Occipital lobe (tissue), 2 donors: Measurements from ENCODE around the gene SRPK3. TPM values are rescaled to one million over a fixed set of nuclear protein-coding genes. Genes with fewer than 3 reads are reported as not detected.

Experiments
- DNase-seq: peaks from one replicate; lab custom pipeline; 2025; lab: John Stamatoyannopoulos, UW
- total RNA-seq: library from RNA; depleted of rRNA; stranded (reverse); fragments of >200 nt; gene quantifications from one replicate; pipeline ENCODE4 v1.2.3, GENCODE V29; 2014

Gene SRPK3
- total RNA-seq, 1 donor from 2014 or later, result 0.16 TPM

DNA sequence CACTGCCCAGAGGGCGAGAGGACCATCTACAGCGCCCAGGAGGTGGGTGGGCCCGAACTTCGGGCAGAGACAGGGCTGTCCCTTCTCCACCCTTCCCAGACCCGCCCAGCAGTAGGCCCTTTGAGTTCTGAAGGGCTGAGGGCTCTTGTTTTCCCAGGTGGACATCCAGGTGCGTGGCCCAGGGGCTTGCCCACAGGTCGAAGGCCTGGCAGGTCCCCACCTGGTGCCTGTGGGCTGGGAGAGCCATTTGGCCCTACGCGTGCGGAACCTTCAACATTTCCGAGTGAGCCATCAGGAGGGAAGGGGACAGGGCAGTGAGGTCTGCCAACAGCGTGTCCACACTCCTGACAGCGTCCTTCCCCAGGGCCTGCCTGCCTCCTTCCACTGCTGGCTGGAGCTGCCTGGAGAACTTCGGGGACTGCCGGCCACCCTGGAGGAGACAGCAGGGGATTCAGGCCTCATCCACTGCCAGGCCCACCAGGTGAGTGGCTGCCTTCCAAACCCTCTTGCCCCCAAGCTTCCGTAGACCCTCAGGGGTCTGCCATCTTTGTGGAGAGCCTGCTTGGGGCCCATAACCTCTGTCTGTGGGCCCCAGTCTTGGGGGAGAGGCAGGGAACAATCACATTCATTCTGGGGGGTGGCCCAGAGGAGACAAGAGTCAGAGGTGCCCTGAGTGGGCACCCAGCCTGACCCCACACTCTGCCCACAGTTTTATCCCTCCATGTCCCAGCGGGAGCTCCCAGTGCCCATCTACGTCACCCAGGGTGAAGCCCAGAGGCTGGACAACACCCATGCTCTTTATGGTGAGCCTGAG is 10.0 kb upstream of the SRPK3 start:
- no peak for DNase-seq

DNA sequence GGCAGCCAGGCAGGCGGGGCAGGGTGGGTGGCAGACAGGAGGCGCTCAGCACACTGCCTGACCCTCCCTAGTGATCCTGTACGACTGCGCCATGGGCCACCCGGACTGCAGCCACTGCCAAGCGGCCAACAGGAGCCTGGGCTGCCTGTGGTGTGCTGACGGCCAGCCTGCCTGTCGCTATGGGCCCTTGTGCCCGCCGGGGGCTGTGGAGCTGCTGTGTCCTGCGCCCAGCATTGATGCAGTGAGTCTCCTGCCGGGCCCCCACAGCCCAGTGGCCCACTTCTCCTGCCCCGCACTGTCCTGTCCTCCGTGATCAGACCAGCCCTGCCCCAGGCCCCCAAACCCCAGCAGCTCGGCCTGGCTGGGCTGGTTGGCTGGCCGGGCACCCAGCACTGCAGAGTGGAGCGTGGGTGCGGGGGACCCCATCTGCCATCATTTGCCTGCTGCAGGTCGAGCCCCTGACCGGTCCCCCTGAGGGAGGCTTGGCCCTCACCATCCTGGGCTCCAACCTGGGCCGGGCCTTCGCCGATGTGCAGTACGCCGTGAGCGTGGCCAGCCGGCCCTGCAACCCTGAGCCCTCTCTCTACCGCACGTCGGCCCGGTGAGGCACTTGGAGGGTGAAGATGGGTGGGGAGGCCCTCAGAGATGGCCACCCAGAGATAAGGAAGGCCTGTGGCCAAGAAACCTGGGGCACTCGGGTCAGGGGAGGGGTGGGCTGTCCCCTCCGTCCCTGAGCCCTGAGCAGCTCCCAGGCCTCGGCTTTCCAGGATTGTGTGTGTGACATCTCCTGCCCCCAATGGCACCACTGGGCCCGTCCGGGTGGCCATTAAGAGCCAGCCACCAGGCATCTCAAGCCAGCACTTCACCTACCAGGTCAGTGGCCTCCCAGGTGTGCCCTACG is 9.2 kb upstream of the SRPK3 start:
- no peak for DNase-seq

DNA sequence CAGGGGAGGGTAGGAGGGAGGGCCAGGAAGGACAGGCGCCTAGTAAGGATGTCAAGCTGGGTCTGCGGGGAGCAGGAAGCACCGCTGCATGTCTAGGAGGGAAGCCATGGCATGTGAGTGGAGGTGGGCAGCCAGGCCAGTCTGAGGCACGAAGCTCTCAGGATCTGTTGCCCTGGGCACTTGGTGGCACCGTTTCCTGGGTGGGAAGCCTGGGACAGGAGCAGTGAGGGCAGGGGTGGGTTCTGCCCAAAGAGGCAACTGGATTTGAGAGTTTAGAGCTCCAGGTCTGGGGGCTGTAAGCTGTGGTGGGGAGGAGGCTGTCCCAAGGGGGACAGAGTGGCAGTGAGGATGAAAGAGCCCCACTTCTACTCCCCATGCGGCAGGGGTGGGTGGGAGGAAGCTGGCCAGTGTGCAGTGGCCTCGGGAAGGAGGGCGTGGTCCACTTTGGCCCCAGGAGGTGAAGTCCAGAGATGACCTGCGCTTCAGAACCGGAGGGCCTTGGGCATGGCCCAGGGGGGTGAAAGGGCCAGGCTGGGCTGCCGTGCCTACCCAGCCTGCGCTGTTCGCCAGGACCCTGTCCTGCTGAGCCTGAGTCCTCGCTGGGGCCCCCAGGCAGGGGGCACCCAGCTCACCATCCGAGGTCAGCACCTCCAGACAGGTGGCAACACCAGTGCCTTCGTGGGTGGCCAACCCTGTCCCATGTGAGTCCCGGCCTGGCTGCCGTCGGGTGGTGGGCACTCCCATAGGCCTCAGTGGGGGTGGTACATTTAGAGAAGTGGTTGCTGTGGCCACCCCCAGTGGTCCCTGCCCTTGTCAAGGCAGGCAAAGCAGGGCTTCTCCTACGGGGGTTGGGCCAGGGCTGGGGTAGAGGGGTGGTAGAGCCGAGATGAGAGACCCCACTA is 8.3 kb upstream of the SRPK3 start:
- no peak for DNase-seq

DNA sequence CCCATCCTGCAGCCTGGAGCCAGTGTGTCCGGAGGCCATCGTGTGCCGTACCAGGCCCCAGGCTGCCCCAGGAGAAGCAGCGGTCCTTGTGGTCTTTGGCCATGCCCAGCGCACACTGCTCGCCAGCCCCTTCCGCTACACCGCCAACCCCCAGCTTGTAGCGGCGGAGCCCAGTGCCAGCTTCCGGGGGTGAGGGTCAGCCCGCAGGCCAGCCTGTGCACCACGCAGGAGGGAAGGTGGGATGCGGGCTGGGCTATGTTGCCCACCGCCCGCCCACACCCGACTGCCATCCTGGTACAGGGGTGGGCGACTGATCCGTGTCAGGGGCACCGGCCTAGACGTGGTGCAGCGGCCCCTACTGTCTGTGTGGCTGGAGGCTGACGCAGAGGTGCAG is 7.6 kb upstream of the SRPK3 start:
- DNase-seq, result no peak

DNA sequence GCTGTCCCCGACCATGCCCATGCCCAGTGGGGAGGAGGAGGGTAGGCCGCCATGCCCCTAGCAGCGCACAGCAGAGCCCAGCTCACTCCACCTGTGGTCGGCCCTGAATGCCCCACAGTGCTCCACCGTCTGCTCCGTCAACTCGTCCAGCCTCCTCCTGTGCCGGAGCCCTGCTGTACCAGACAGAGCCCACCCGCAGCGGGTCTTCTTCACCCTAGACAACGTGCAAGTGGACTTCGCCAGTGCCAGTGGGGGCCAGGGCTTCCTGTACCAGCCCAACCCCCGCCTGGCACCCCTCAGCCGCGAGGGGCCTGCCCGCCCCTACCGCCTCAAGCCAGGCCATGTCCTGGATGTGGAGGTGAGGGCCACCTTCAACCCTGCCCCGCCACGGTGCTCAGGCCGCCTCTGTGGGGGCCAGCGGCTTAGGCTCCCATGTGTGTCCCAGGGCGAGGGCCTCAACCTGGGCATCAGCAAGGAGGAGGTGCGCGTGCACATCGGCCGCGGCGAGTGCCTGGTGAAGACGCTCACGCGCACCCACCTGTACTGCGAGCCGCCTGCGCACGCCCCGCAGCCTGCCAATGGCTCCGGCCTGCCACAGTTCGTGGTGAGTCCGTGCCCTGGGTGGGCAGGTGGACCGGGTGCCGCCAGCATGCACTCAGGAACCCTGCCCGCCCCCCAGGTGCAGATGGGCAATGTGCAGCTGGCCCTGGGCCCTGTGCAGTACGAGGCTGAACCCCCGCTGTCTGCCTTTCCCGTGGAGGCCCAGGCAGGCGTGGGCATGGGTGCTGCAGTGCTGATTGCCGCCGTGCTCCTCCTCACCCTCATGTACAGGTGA is 6.9 kb upstream of the SRPK3 start:
- DNase-seq, result no peak

DNA sequence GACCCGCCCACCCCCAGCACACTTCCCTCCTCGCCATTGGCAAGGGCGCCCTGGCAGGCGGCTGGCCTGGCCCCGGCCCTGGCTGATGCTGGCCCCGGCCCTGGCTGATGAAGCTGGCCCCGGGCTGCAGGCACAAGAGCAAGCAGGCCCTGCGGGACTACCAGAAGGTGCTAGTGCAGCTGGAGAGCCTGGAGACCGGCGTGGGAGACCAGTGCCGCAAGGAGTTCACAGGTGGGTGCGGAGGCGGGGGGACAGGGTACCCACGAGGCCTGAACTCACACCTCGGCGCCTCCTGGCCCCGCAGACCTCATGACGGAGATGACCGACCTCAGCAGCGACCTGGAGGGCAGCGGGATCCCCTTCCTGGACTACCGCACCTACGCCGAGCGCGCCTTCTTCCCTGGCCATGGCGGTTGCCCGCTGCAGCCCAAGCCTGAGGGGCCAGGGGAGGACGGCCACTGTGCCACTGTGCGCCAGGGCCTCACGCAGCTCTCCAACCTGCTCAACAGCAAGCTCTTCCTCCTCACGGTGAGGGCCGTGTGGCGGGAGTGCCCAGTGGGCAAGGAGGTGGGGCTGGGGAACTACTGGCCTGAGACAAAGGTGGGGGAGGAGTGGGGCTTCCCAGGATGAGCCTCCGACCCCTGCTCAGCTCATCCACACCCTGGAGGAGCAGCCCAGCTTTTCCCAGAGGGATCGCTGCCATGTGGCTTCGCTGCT is 6.1 kb upstream of the SRPK3 start:
- no peak for DNase-seq

DNA sequence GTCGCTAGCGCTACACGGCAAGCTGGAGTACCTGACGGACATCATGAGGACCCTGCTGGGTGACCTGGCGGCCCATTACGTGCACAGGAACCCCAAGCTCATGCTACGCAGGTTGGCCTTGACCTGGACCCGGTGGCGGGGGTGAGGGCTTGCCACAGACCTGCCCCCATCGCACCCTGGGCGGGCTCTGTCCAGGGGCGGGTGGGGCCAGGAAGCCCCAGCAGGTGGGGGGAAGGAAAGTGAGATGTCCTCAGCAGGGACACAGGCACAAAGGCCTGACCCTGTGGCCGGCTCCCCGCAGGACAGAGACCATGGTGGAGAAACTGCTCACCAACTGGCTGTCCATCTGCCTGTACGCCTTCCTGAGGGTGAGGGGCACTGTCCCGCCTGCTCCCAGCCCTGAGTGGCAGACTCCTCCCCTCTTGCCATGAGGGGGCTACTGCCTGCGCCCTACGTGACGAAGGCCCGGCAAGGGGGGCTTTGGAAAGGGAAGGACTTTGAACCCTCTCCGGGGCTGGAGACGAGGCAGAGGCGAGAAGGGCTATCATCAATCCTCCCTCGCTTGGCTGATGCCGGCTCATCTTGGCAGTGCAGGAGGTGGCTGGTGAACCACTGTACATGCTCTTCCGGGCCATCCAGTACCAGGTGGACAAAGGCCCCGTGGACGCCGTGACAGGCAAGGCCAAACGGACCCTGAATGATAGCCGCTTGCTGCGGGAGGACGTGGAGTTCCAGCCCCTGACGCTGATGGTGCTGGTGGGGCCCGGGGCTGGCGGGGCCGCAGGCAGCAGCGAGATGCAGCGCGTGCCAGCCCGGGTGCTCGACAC is 5.3 kb upstream of the SRPK3 start:
- DNase-seq, result no peak

DNA sequence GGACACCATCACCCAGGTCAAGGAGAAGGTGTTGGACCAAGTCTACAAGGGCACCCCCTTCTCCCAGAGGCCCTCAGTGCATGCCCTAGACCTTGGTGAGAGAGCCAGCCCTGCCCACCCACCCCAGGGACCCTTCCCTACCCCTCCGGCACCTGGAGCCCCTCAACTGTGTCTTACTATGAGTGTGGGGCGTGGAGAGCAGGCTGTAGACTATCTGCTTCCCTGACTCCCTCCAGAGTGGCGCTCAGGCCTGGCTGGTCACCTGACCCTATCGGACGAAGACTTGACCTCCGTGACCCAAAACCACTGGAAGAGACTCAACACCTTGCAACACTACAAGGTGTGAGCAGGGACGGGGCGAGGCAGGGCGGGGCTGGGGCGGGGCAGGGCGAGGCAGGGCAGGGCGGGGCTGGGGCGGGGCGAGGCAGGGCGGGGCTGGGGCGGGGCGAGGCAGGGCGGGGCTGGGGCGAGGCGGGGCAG is 4.7 kb upstream of the SRPK3 start:
- DNase-seq, result no peak

DNA sequence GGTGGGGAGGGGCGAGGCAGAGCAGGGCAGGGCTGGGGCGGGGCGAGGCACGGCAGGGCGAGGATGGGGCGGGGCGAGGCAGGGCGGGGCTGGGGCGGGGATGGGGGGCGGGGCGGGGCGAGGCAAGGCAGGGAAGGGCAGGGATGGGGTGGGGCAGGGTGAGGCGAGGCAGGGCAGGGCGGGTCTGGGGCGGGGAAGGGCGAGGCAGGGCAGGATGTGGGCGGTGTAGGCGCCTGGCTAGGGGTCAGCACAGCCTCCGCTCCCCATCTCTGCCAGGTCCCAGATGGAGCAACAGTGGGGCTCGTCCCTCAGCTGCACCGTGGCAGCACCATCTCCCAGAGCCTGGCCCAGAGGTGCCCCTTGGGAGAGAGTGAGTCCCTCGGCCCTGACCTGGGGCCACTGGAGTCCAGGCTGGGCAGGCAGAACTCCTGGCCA is 4.2 kb upstream of the SRPK3 start:
- DNase-seq, result no peak

DNA sequence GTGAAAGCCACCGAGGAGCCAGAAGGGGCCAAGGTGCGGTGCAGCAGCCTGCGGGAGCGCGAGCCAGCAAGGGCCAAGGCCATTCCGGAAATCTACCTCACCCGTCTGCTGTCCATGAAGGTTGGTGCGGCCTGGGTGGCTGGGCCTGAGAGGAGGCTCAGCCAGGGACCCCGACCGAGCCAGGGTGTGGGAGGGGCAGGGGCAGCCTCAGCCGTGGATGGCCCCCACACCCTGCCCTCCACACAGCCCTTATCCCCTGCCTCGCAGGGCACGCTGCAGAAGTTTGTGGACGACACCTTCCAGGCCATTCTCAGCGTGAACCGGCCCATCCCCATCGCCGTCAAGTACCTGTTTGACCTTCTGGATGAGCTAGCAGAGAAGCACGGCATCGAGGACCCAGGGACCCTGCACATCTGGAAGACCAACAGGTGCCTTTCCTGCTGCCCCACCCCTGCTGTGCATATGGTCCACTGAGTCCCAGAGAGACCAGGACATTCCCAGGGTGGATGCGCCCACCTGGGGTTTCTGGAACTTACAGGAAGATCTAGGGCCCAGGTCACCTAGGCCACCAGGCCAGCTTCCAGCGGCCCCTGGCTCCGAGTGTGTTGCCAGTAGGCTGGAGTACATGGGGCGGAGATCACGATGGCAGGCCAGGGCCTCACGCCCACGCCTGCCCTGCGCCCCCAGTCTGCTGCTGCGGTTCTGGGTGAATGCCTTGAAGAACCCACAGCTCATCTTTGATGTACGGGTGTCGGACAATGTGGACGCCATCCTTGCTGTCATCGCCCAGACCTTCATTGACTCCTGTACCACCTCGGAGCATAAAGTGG is 3.4 kb upstream of the SRPK3 start:
- no peak for DNase-seq

DNA sequence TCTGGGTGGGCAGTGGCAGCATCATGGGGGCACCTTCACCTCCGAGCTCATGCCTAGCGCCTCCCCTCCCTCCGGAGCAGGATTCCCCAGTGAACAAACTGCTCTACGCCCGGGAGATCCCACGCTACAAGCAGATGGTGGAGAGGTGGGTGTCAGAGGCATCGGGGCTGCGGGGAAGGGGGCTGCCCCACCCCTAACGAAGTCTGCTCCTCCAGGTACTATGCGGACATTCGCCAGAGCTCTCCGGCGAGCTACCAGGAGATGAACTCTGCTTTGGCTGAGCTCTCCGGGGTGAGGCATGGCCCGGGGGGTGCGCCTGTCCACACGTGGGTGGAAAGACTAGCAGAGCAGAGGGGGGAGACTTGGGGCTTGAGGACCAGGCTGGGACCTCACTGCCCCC is 2.7 kb upstream of the SRPK3 start:
- no peak for DNase-seq

DNA sequence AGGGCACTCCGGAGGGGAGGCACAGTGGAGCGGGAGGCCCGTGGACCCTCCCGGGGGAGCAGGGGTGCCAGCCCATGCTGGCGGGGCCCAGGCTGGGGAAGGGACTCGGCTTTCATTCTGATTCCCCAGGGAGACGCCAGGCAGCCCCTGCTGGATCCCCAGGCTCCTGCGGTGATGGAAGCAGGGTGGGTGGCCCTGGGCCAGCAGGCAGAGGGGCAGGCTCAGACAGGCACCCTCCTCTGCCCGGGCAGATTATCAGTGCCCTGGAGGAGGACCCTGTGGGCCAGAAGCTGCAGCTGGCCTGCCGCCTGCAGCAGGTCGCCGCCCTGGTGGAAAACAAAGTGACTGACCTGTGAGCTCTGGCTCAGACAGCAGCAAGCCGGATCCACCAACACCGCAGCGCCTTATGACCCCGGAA is 2.1 kb upstream of the SRPK3 start:
- DNase-seq, result no peak

DNA sequence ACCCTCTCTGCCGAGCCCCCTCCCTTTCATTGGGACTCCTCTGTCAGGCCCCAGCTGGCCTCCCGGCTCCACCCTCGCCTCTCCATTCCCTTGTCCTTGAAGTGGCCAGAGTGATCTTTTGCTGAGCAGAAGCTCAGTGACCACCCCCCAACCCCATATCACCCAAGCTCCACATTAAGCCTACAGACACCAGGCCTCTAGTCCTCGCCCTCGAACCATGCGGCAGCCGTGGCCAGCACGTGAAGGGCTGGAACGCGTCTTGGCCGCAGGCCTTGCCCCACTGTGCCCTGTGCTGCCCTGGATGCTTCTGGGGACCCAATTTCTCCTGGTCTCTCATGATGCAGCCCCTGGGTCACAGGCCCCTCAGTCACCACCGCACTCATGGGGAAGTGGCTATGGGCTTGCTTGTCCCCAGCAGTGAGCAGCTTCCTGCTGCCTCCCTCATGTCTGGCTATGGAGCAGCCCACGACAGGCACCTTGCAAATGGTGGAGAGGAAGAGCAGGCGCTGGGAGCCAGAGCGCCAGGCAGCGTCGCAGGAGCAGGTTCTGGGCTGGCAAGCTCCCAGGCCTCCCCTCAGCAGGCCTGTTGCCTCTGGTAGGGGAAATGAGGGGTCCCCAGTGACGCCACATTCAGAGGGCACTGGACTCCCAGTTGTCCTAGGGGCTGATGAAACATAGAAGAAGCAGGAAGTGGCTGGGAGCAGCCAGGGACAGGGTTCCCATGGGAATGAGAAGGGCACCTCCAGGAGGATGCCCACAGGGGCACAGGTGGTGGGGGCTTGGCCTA is 757 bp upstream of the SRPK3 start:
- DNase-seq, result no peak

DNA sequence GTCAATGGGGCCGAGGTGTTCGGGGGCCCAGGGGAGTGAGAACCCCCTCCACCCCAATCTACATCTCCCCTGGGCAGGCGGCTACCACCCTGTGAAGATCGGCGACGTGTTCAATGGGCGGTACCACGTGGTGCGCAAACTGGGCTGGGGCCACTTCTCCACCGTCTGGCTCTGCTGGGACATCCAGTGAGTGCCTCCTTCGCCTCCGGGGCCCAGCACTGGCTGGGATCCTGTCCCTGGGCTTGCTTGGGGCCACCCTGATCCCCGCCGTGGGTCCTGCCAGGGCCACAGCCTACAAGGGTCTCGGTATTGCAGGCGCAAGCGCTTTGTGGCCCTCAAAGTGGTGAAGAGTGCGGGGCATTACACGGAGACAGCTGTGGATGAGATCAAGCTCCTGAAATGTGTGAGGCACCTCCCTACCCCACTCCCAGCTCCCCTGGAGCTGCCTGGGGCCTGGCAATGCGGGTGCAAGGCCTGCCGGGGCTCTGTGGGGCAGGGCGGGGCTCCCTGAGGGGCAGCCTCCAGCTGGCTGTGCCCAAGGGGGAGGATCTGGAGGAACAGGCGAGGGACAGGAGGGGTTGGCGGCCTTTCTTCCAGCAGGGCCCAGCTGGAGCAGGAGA is 697 bp downstream of the SRPK3 start:
- DNase-seq, result no peak

DNA sequence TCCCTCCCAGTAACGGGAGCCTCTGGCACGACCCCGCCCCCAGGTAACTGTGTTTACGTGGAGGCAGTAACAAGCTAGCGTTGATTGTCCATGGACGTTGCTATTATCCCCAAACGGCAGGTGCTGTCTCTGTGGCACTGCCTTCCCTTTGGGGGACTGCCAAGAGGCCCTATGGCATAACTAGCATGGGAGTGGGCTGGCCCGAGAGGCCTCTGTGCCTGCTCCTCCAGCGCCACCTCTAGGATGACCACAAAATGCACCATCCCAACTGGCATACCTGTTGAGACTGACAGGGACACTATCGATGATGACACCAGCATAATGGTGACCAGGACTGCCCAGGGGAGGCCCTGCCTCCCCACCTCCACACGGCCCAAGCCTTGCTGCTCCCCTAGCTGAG is 1.5 kb downstream of the SRPK3 start:
- no peak for DNase-seq

DNA sequence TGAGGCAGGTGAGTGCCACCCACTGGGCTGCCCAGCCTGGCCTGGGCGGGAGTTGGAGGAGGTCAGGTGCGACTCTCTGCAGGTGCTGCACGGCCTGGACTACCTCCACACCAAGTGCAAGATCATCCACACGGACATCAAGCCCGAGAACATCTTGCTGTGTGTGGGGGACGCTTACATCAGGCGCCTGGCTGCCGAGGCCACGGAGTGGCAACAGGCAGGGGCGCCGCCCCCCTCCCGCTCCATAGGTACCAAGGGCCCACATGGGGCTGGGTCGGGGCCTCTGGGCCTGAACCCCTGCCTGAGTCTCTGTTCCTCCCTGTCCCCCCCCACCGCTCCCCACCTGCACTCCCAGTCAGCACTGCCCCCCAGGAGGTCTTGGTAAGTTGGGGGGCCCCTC is 2.0 kb downstream of the SRPK3 start:
- DNase-seq, result no peak
